Tibial nerve (tissue), 4 donors: ENCODE results near the gene C6orf120.

Experiments
- CTCF ChIP-seq, 5 experiments: fragments of 200-600 bp in 3 of 5; fragments of 450-650 bp in 2 of 5; sonication (generic) in 3 of 5; IDR thresholded peaks; one replicate each; pipeline ENCODE4 v1.5.1; 2016 to 2019; ENCODE audit warnings: antibody characterized with exemption in 5 of 5, mild to moderate bottlenecking in 3 of 5, moderate library complexity in 2 of 5
- EP300 ChIP-seq, 2 donors: sonication (generic); formaldehyde crosslinking; IDR thresholded peaks; one replicate each; pipeline ENCODE4 v1.6.1; 2017; ENCODE audit warnings: antibody characterized with exemption in 2 of 2, mild to moderate bottlenecking in 1 of 2
- POLR2A ChIP-seq, 2 donors: fragments of 450-650 bp; IDR thresholded peaks; one replicate each; pipeline ENCODE4 v1.6.1; 2017; ENCODE audit warnings: antibody characterized with exemption in 2 of 2, mild to moderate bottlenecking in 2 of 2, moderate library complexity in 2 of 2

GRCh38 chr6:169685860-169686259, 16.1 kb upstream of the C6orf120 start:
- TF ChIP-seq CTCF (IDR thresholded peaks at IDR 0.05) (no peak), POLR2A (IDR thresholded peaks at IDR 0.05) (no peak), EP300 (IDR thresholded peaks at IDR 0.05) (no peak)
